ENCODE results near the gene BNIP2.

Gene BNIP2

GRCh38 chr15:59611276-59612260, 77.6 kb downstream of the BNIP2 start, which contains the start of gene GCNT3:
Gene GCNT3 (plus strand): TSS chr15:59611783. CDS start chr15:59618239, 6,456 bp downstream.
- no peaks in the 10 kb centered on the region for H3K9me3 ChIP-seq (ENCODE audit: insufficient read depth, low read length)

GRCh38 chr15:59609730-59610712, 79.1 kb downstream of the BNIP2 start:
- H3K9me3 ChIP-seq (ENCODE audit: insufficient read depth, low read length) = no peaks in the 10 kb centered on the region
- no peaks in the 10 kb centered on the region for H3K36me3 ChIP-seq (ENCODE audit: insufficient read depth, insufficient read length, low read length)
- H3K27me3 ChIP-seq (ENCODE audit: insufficient read depth, insufficient read length) = no peaks in the 10 kb centered on the region
- no peak overlapping the region for H3K9ac ChIP-seq (ENCODE audit: insufficient read length, low read depth)
- no peaks in the 10 kb centered on the region for H3K4me1 ChIP-seq (ENCODE audit: insufficient read depth, insufficient read length)
- DNase-seq (ENCODE audit: low read depth, low spot score) = no peak
- H3K4me3 ChIP-seq (ENCODE audit: insufficient read length, low read depth) = no peak overlapping the region
- TF ChIP-seq YY1 (IDR thresholded peaks at IDR 0.05; ENCODE audit: insufficient read depth, insufficient read length) (no peak), ZNF274 (IDR thresholded peaks at IDR 0.05; ENCODE audit: low read depth, low read length) (no peak), SUZ12 (IDR thresholded peaks at IDR 0.05; ENCODE audit: extremely low read depth, insufficient read depth, insufficient read length) (no peak)

More at GRCh38 chr15:59611276-59612260, 77.6 kb downstream of the BNIP2 start, which contains the start of gene GCNT3:
- no peak within 1 kb of the TSS for H3K9ac ChIP-seq (ENCODE audit: insufficient read length, low read depth)
- H3K36me3 ChIP-seq (ENCODE audit: insufficient read depth, insufficient read length, low read length) = no peaks in the 10 kb centered on the region
- TF ChIP-seq YY1 (IDR thresholded peaks at IDR 0.05; ENCODE audit: insufficient read depth, insufficient read length) (no peak), SUZ12 (IDR thresholded peaks at IDR 0.05; ENCODE audit: extremely low read depth, insufficient read depth, insufficient read length) (no peak), ZNF274 (IDR thresholded peaks at IDR 0.05; ENCODE audit: low read depth, low read length) (no peak)
- no peaks in the 10 kb centered on the region for H3K4me1 ChIP-seq (ENCODE audit: insufficient read depth, insufficient read length)
- no peak within 1 kb of the TSS for H3K4me3 ChIP-seq (ENCODE audit: insufficient read length, low read depth)
- no peaks in the 10 kb centered on the region for H3K27me3 ChIP-seq (ENCODE audit: insufficient read depth, insufficient read length)
- DNase-seq (ENCODE audit: low read depth, low spot score) = no peak
